GM18873 (cell line): ENCODE measurements around the gene GTF2IRD1.
"Not testable (repeated sequence)": the region's sequence is repeated elsewhere in the genome, so short reads cannot be mapped to it uniquely, and the experiment has no call there.

ENCODE experiments used
- ATAC-seq: cut with Tn5 transposase; IDR thresholded peaks from one replicate; pipeline ENCODE4 v1.9.1; 2021; ENCODE audit warnings: mild to moderate bottlenecking, moderate library complexity, moderate number of reproducible peaks; ENCODE audit not compliant: unreplicated experiment, low FRiP score

The GTF2IRD1 gene

DNA sequence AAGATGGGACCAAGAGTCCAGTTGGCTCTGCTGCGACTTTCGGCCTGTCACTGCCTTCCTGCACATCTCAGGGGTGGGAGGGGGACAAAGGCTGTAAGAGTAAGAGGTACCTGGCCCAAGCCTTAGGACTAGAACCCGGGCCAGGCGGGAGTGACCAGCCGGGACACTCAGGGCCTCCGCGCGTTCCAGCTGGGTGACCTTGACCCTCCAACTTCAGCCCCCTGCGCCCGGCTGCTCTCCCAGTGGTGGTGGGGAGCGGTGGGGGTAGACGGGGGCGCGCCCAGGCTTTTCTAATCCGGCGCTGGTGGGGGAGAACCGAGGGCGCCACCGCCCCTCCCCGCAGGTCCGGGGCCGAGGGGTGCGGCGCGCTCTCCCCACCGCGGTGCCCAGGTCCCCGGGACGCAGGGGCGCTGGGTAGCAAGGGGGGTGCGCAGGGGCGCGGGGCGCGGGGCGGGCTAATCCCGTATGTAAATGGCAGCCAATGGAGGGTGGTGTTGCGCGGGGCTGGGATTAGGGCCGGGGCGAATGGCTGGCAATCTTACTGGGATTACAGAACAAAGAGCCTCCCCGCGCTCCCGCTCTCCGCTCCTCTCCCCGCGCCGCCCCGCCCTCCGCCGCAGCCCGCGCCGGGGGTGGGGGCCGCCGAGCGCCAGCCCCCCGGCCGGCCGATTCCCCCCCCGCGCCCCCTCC lies at the start of gene GTF2IRD1:
GTF2IRD1 (plus strand) TSS at position 585 of the 690 bp plus-strand sequence. CDS start 54,175 bp downstream, outside the sequence.
- ATAC-seq: no peak

- no peak for ATAC-seq
Measured at GRCh38 chr7:74404388-74404700, 49.4 kb upstream of the GTF2IRD1 start.

GRCh38 chr7:74404741-74405140 lies 49.0 kb upstream of the GTF2IRD1 start:
- no peak for ATAC-seq

- no peak for ATAC-seq
Measured at GRCh38 chr7:74405191-74405898, 48.4 kb upstream of the GTF2IRD1 start.

GRCh38 chr7:74405899-74406512 lies 47.7 kb upstream of the GTF2IRD1 start:
- no peak for ATAC-seq

DNA sequence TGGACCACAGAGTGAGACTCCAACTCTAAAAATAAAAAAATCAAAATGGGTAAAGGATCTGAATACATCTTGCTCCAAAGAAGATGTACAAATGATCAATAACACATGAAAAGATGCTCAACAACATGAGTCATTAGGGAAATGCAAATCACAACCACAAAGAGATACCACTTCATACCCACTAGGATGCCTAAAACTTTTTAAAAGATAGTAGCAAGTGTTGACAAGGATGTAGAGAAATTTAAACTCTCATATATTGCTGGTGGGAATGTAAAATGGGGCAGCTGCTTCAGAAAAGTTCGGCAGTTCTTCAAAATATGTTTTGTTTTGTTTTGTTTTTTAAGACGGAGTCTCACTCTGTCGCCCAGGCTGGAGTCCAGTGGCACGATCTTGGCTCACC lies 45.7 kb upstream of the GTF2IRD1 start:
- ATAC-seq: no peak

GRCh38 chr7:74409571-74409970 lies 44.1 kb upstream of the GTF2IRD1 start:
- no peak for ATAC-seq

GRCh38 chr7:74410772-74411171 lies 42.9 kb upstream of the GTF2IRD1 start:
- ATAC-seq: no peak

- not testable (repeated sequence) for ATAC-seq
Measured at GRCh38 chr7:74411571-74411970, 42.1 kb upstream of the GTF2IRD1 start.

DNA sequence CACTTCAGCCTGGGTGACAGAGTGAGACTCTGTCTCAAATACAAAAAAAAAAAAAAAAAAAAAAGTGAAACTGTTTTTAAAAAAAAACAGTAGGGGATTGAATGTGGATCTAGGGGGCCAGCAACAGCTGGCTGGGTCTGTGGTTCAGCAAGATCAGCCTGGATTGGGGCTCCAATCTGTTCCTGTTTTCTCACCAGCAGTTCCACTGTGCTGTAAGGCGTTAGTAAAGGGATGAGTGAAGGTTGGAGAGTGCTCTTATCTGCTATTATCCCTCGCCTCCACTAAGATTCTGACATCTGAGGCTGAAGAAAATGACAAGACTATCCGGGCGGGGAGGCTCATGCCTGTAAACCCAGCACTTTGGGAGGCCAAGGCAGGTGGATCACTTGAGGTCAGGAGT lies 41.6 kb upstream of the GTF2IRD1 start:
- no peak for ATAC-seq

DNA sequence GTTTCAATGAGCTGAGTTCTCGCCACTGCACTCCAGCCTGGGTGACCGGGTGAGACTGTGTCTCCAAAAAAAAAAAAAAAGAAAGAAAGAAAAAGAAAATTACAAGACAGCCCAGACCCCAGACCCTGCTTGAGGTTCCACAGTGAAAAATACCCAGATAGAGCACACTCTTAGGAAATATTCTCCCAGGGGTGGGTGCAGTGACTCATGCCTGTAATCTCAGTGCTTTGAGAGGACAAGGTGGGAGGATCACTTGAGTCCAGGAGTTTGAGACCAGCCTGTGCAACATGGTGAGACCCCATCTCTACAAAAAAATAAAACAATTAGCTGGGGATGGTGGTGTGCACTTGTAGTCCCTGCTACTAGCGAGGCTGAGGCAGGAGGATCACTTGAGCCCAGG lies 41.1 kb upstream of the GTF2IRD1 start:
- no peak for ATAC-seq

DNA sequence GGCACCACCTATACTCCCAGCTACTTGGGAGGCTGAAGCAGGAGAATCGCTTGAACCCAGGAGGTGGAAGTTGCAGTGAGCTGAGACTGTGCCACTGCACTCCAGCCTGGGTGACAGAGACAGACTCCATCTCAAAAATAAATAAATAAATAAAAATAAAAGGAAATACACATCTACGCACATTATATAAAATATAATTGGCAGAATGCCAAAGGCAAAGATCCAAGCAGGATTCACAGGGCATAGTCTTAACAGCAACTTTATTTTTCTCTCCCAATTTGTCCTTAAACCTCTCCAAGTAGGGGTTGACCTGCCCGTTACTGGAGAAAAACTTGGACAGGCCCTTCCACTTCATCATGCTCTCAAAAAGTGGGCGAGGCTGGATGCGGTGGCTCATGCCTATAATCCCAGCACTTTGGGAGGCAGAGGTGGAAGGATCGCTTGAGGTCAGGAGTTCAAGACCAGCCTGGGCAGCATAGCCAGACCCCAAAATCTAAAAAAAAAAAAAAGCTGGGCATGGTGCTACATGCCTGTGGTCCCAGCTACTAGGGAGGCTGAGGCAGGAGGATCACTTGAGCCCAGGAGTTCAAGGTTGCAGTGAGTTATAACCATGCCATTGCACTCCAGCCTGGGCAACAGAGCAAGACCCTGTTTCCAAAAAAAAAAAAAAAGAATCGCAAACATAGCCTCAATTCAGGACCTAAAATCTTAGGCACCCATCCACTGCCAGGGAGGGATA lies 38.9 kb upstream of the GTF2IRD1 start:
- not testable (repeated sequence) for ATAC-seq

GRCh38 chr7:74417419-74417971 lies 36.2 kb upstream of the GTF2IRD1 start:
- ATAC-seq: no peak

DNA sequence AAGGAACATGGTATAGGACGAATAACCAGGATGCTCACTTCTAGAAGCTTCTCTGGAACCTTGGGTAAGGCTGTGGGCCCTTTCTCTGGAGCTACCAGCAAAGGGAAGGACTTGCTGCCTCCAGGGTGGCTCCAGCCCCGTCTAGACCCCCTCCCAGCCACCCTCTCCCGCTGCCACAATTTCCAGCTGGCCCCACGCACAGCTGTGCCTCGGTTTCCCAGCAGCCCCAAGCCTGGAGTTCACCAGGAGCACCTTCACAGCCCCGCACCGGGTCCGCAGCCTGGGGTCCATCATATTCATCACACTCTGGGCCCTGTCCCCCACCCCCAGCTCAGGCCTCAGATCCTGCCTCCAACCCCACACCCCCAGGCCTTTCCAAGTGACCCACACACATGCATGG lies 35.6 kb upstream of the GTF2IRD1 start:
- no peak for ATAC-seq

- ATAC-seq: no peak
Measured at GRCh38 chr7:74418538-74418937, 35.2 kb upstream of the GTF2IRD1 start.

DNA sequence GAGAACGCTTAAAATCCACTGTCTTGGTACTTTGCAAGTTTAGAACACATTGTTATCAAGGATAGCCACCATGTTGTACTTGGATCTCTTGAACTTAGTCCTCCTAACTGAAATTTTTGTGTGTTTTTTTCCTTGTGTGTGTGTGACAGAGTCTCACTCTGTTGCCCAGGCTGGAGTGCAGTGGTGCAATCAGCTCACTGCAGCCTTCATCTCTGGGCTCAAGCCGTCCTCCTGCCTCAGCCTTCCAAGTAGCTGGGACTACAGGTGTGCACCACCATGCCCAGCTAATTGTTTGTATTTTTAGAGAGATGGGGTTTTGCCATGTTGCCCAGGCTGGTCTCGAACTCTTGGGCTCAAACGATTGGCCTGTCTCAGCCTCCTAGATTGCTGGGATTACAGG lies 34.5 kb upstream of the GTF2IRD1 start:
- not testable (repeated sequence) for ATAC-seq

- no peak for ATAC-seq
Measured at GRCh38 chr7:74420006-74420405, 33.7 kb upstream of the GTF2IRD1 start.

- ATAC-seq: no peak
Measured at GRCh38 chr7:74424291-74424880, 29.3 kb upstream of the GTF2IRD1 start.

GRCh38 chr7:74428023-74428422 lies 25.7 kb upstream of the GTF2IRD1 start:
- no peak for ATAC-seq

- no peak for ATAC-seq
Measured at GRCh38 chr7:74429153-74429747, 24.5 kb upstream of the GTF2IRD1 start.
